Lung (tissue), 12 donors: ENCODE data around the gene ABHD4. TPM values are rescaled to one million over a fixed set of nuclear protein-coding genes. Genes with fewer than 3 reads are reported as not detected.

ENCODE experiments used
- ATAC-seq: fragments of 200-7000 bp; cut with Tn5 transposase; one replicate; pipeline ENCODE4 v1.9.1; 2020; ENCODE audit warnings: moderate number of reproducible peaks; ENCODE audit not compliant: insufficient read depth, low FRiP score
- DNase-seq, 3 donors: peaks; one replicate each; pipeline ENCODE4 v3.0.0-alpha.2; 2013 to 2017
- H3K27ac ChIP-seq, 2 donors: one replicate each; pipeline ENCODE4 v1.5.1; 2013; ENCODE audit warnings: mild to moderate bottlenecking in 2 of 2, moderate library complexity in 2 of 2, control low read depth in 1 of 2, inconsistent platforms in 1 of 2, low read depth in 1 of 2, low read length in 1 of 2
- H3K27me3 ChIP-seq, 3 donors: one replicate each; pipeline ENCODE4 v1.5.1; 2013; ENCODE audit warnings: low read length in 2 of 3; ENCODE audit not compliant: control insufficient read depth in 3 of 3, insufficient read depth in 3 of 3
- H3K36me3 ChIP-seq, 4 donors: one replicate each; pipeline ENCODE4 v1.5.1; 2013; ENCODE audit warnings: low read length in 4 of 4, mild to moderate bottlenecking in 1 of 4, moderate library complexity in 1 of 4; ENCODE audit not compliant: control insufficient read depth in 4 of 4, insufficient read depth in 4 of 4
- H3K4me1 ChIP-seq, 5 donors: one replicate each; pipeline ENCODE4 v1.5.1; 2013; ENCODE audit warnings: low read length in 5 of 5, mild to moderate bottlenecking in 2 of 5, moderate library complexity in 1 of 5; ENCODE audit not compliant: control insufficient read depth in 5 of 5, insufficient read depth in 5 of 5
- H3K4me3 ChIP-seq: one replicate; pipeline ENCODE4 v1.5.1; 2013; ENCODE audit warnings: mild to moderate bottlenecking, control low read depth, moderate library complexity
- H3K9ac ChIP-seq, 2 donors: one replicate each; pipeline ENCODE4 v1.5.1; 2013; ENCODE audit warnings: low read length in 2 of 2, control low read depth in 1 of 2; ENCODE audit not compliant: insufficient read depth in 1 of 2
- H3K9me3 ChIP-seq, 4 donors: one replicate each; pipeline ENCODE4 v1.5.1; 2013; ENCODE audit warnings: low read length in 3 of 4, mild to moderate bottlenecking in 1 of 4, moderate library complexity in 1 of 4; ENCODE audit not compliant: control insufficient read depth in 4 of 4, insufficient read depth in 3 of 4
- WGBS, 2 donors: extraction: QIAGEN DNeasy Blood & Tissue Kit; methylation state at CpG; one replicate each; pipeline ENCODE4 v1.1.7; 2013; 5-methylcytosine and 5-hydroxymethylcytosine counted together
- polyA plus RNA-seq, 2 donors: library from polyadenylated mRNA; stranded (reverse); fragments of 200-250 nt; gene quantifications; one replicate each; pipeline ENCODE4 v1.2.1, GENCODE V29; 2013
- total RNA-seq, 2 donors: library from RNA; depleted of rRNA in 1 of 2; stranded (reverse); fragments of >200 nt in 1 of 2; gene quantifications; one replicate each; pipeline ENCODE4 v1.2.1, GENCODE V29; 2014 to 2021
- TF ChIP-seq, protein P1 (sequence below): IDR thresholded peaks from 2 replicates; pipeline ENCODE4 v1.5.1; 2012; ENCODE audit warnings: mild to moderate bottlenecking; ENCODE audit errors: control extremely low read depth, extremely low read depth
- donor health status: control.
- donor health status: control.
- donor health status: Bipolar disorder and iron deficiency.
- donor health status: healthy.
- donor health status: DM: yes; HTN: yes; CAD: no.

ABHD4 gene
- total and polyA plus RNA-seq, 4 donors, result 14.9 to 34.0 (median 23.9) TPM

GRCh38 chr14:22569106-22569736 is 28.9 kb upstream of the ABHD4 start:
- TF ChIP-seq, protein P1, sequence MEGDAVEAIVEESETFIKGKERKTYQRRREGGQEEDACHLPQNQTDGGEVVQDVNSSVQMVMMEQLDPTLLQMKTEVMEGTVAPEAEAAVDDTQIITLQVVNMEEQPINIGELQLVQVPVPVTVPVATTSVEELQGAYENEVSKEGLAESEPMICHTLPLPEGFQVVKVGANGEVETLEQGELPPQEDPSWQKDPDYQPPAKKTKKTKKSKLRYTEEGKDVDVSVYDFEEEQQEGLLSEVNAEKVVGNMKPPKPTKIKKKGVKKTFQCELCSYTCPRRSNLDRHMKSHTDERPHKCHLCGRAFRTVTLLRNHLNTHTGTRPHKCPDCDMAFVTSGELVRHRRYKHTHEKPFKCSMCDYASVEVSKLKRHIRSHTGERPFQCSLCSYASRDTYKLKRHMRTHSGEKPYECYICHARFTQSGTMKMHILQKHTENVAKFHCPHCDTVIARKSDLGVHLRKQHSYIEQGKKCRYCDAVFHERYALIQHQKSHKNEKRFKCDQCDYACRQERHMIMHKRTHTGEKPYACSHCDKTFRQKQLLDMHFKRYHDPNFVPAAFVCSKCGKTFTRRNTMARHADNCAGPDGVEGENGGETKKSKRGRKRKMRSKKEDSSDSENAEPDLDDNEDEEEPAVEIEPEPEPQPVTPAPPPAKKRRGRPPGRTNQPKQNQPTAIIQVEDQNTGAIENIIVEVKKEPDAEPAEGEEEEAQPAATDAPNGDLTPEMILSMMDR, result no peak
- Histone ChIP-seq H3K27ac (no peak overlapping the region), H3K36me3 (peaks cover 13 to 44% (median 16%) of the 10 kb centered on the region in 4 donors), H3K9ac (no peak overlapping the region), H3K9me3 (no peaks in the 10 kb centered on the region), H3K4me1 (peaks cover 0 to 9% (median 2%) of the 10 kb centered on the region in 5 donors), H3K27me3 (no peaks in the 10 kb centered on the region), H3K4me3 (no peak overlapping the region)
- ATAC-seq (no peak), DNase-seq (no peak)
- 76 to 84% methylated on average over 6 of the region's 6 CpGs for WGBS, 2 donors

DNA sequence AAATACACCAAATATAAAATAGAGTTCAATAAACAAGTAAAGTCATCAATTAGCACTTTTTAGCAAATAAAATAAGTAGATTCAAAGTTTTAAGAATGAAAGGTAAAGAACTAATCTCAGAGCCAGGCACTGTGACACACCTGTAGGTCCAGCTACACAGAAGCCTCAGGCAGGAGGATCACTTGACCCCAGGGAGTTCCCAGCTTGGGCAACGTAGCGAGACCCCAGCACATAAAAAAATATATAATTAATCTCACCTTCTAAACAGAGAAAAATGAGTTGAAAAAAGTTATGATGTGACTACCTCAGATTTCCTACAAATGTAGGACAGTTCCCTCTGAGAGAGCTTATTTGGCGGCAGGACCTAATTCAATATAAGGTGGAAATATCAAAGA is 28.4 kb upstream of the ABHD4 start:
- Histone ChIP-seq H3K9ac (no peak overlapping the region), H3K4me3 (no peak overlapping the region), H3K36me3 (peaks cover 10 to 43% (median 17%) of the 10 kb centered on the region in 4 donors), H3K9me3 (no peaks in the 10 kb centered on the region), H3K4me1 (peaks cover 0 to 7% (median 2%) of the 10 kb centered on the region in 5 donors), H3K27me3 (no peaks in the 10 kb centered on the region), H3K27ac (no peak overlapping the region)
- DNase-seq (no peak), ATAC-seq (no peak)
- TF ChIP-seq, protein P1, result no peak
- 69 to 76% methylated on average over 3 of the region's 3 CpGs for WGBS, 2 donors

- Histone ChIP-seq H3K27ac (no peak overlapping the region), H3K27me3 (no peaks in the 10 kb centered on the region), H3K36me3 (peaks cover 12 to 49% (median 19%) of the 10 kb centered on the region in 4 donors), H3K9me3 (no peaks in the 10 kb centered on the region), H3K4me1 (peaks cover 0 to 7% (median 2%) of the 10 kb centered on the region in 5 donors), H3K9ac (peak overlapping the region in 1 of 2 donors; percentile 17), H3K4me3 (no peak overlapping the region)
- 22 to 29% methylated on average over 8 of the region's 8 CpGs for WGBS, 2 donors
- peak; percentile 71 for ATAC-seq
- DNase-seq, result peak; percentile 84 to 94 (median 93)
- TF ChIP-seq, protein P1, result peak; percentile 84
Measured at GRCh38 chr14:22570132-22570949, 27.8 kb upstream of the ABHD4 start.
